ENCODE data around the gene TRIM17.

The TRIM17 gene

DNA sequence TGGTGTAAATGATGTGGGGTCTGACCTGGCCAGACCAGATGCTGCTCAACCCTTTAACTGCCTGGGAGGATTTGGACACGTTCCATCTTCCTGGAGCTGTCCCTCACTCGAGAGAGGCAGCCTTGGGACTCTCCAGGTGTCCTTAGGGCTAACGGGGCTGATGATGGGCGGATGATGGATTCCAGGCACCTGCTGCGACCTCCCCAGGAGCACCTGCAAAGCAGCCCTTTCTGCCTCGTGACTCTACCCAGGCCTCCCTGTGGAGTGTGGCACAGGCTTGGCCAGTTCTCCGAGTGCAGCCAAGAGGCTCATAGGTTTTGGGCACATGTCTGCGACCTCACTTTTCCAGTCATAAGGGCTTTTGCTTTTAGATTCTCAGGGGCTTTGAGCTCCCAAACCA is 12.3 kb upstream of the TRIM17 start:
- TF ChIP-seq, protein P1, sequence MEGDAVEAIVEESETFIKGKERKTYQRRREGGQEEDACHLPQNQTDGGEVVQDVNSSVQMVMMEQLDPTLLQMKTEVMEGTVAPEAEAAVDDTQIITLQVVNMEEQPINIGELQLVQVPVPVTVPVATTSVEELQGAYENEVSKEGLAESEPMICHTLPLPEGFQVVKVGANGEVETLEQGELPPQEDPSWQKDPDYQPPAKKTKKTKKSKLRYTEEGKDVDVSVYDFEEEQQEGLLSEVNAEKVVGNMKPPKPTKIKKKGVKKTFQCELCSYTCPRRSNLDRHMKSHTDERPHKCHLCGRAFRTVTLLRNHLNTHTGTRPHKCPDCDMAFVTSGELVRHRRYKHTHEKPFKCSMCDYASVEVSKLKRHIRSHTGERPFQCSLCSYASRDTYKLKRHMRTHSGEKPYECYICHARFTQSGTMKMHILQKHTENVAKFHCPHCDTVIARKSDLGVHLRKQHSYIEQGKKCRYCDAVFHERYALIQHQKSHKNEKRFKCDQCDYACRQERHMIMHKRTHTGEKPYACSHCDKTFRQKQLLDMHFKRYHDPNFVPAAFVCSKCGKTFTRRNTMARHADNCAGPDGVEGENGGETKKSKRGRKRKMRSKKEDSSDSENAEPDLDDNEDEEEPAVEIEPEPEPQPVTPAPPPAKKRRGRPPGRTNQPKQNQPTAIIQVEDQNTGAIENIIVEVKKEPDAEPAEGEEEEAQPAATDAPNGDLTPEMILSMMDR (IDR thresholded peaks at IDR 0.05; ENCODE audit: extremely low read depth, insufficient read depth, missing control alignments): no peak
- DNase-seq (ENCODE audit: low spot score): no peak
- in situ Hi-C loops (cut with MboI; ENCODE audit: low pct_unique_long_range_greater_than_20kb, low sequenced_read_pairs, unreplicated experiment): no loop called here

DNA sequence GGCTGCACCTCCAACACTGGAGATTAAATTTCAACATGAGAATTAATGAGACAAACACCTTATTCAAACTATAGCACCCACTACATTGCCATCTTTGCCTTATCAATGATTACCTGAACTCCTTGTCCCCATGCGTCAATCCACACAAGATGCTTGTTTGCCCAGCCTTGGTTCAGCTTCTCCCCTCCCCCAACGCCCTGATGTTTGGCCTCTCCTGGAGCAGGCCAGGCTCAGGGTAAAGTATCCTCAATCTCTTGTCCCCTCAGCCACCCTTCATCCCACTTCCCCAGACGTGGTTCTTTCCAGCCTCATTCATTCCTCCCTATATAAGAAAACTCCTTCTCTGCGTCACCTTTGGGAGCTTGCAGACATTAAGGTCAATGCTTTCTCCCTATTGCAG is 11.8 kb upstream of the TRIM17 start:
- DNase-seq (ENCODE audit: low spot score): no peak
- in situ Hi-C loops (cut with MboI; ENCODE audit: low pct_unique_long_range_greater_than_20kb, low sequenced_read_pairs, unreplicated experiment): no loop called here
- TF ChIP-seq, protein P1 (IDR thresholded peaks at IDR 0.05; ENCODE audit: extremely low read depth, insufficient read depth, missing control alignments): no peak

DNA sequence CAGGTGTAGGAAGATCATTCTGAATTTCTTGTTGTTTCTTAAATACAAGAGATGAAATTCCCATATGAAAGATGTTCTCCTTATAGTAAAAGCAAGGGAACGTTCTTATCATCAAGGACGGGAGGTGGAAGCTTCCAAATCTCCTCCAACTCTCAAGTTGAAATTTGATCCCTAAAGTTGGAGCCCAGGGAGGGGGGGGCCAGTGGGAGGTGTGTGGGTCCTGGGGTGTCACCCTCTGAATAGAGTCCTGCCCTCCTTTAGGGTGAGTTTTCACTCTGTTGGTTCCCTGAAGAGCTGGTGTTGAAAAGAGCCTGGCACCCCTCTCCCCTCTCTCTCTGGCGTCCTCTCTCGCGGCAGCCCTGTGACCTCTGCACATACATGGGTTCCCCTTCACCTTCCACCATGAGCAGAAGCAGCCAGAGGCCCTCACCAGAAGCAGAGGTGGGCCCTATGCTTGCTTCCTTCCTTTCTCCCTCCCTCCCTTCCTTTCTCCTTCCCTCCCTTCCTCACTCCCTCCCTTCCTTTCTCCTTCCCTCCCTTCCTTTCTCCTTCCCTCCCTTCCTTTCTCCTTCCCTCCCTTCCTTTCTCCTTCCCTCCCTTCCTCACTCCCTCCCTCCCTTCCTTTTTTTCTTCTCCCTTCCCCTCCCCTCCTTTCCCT is 10.0 kb upstream of the TRIM17 start:
- TF ChIP-seq, protein P1 (IDR thresholded peaks at IDR 0.05; ENCODE audit: extremely low read depth, insufficient read depth, missing control alignments): no peak
- in situ Hi-C loops (cut with MboI; ENCODE audit: low pct_unique_long_range_greater_than_20kb, low sequenced_read_pairs, unreplicated experiment): no loop called here
- DNase-seq (ENCODE audit: low spot score): no peak

DNA sequence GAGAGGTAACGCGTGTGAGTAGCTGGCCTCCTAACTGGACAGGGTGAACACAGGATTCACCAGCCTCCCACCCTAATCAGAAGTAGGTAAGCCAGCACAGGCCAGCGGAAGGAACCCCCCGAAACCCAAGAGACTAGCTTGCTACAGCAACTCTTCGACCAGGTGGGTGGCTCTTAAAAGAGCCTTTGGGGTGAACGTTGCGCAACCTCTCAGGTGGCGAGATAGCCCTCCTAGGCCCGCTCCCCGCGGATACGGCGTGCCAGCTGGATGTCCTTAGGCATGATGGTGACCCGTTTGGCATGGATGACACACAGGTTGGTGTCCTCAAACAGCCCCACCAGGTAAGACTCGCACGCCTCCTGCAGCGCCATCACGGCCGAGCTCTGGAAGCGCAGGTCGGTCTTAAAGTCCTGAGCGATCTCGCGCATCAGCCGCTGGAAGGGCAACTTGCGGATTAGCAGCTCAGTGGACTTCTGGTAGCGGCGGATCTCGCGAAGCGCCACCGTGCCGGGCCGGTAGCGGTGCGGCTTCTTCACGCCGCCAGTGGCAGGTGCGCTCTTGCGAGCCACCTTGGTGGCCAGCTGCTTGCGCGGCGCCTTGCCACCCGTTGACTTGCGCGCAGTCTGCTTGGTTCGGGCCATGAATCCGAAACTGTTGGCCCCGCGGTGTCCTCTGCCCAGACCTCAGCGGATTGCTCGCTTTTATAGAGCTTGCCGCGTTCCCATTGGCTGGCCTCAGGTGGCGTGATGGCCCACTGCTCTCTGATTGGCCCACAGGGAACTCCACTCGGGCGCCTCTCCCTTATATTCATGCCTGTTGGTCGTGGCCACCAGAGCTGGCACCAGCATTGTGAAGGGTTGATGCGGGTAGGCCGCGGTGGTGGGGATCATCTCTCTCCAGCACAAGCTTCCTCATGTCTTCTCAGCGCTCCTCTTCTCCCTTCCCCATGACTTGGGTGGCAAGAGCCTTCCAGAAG is 8.3 kb upstream of the TRIM17 start:
- no peak for DNase-seq (ENCODE audit: low spot score)
- in situ Hi-C loops (cut with MboI; ENCODE audit: low pct_unique_long_range_greater_than_20kb, low sequenced_read_pairs, unreplicated experiment): no loop called here
- TF ChIP-seq, protein P1 (IDR thresholded peaks at IDR 0.05; ENCODE audit: extremely low read depth, insufficient read depth, missing control alignments): no peak

DNA sequence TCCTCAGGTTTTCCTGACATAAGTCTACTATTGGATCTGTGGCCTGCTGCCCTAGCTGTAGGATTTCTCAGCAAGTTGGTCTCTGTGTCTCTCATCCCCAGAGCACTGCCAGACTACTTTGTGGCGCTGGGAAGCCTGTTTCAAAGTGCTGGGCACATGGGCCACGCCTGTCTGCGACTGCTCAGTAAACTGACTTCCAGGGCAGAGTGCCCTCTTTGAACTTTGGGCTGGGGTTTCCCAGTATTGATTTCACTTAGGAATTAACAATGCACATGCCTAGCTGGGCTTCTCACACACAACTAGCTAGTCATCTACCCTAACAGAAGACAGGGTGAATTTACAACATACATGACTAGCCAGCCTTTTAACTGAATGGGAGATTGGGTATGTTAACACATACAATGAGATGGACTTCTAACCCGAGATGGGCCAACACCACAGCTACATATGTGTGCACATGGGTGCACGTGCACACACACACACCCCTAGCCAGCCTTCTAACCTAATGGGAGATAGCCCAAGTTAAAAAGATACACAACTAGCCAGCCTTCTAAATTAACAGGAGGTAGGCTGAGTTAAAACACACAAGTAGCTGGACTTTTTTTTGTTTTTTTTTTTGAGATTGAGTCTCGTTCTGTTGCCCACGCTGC is 6.9 kb upstream of the TRIM17 start:
- no peak for DNase-seq (ENCODE audit: low spot score)
- in situ Hi-C loops (cut with MboI; ENCODE audit: low pct_unique_long_range_greater_than_20kb, low sequenced_read_pairs, unreplicated experiment): no loop called here
- TF ChIP-seq, protein P1 (IDR thresholded peaks at IDR 0.05; ENCODE audit: extremely low read depth, insufficient read depth, missing control alignments): no peak

DNA sequence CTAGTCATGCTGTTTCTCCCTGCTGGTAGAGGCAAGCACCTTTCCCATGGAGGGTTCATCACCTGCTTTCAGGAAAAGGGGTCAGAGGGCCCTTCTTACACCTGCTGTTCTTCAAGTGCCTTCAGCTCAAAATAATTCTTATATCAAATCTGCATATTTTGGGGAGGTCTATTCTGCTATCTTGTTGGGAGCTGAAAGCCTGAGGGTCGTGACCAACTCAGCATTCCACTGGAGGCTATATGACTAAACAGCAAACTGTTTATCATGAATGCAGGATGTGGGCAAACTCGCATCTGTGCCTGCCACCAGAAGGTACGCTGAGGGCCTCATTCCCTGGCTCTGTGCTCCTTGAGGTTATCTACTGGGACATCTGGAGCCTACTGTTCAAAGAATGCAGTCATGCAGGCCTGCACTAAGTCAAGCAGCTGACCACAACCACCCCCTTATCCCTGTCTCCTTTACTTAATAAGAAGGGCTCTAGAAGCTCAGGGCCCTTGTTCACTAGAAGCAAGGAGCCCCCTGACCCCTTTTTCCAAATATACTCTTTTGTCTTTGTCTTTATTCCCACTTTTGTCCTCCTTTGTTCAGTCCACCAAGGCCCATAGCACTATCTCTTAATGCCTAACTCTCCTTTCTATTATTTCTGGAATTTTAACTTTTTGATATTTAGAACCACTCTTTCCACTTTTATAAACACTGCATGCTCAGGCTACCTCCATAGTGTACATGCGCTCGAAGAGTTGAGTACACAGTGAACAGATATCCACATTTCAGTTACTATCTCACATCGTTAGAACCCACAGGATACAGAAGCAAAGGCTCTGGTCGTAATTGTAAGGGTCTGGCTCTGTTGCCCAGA is 4.5 kb upstream of the TRIM17 start:
- in situ Hi-C loops (cut with MboI; ENCODE audit: low pct_unique_long_range_greater_than_20kb, low sequenced_read_pairs, unreplicated experiment): no loop called here
- TF ChIP-seq, protein P1 (IDR thresholded peaks at IDR 0.05; ENCODE audit: extremely low read depth, insufficient read depth, missing control alignments): no peak
- DNase-seq (ENCODE audit: low spot score): no peak

Data from GM13977 (cell line).